Measurements from ENCODE around the gene TSHR. TPM values are rescaled to one million over a fixed set of nuclear protein-coding genes. Genes with fewer than 3 reads are reported as not detected.

The TSHR gene
- total and polyA plus RNA-seq, 11 donors = not detected

- Histone ChIP-seq H3K4me3 (no peak overlapping the region), H3K4me1 (peaks cover 0 to under 1% (median 0%) of the 10 kb centered on the region in 12 donors), H3K36me3 (no peaks in the 10 kb centered on the region), H3K27me3 (no peaks in the 10 kb centered on the region), H3K9me3 (peaks cover 0 to 4% (median 0%) of the 10 kb centered on the region in 12 donors), H3K27ac (no peak overlapping the region)
- ATAC-seq (no peak), DNase-seq (no peak)
- TF ChIP-seq CTCF (IDR thresholded peaks at IDR 0.05) (no peak), POLR2A (IDR thresholded peaks at IDR 0.05) (no peak)
- intact Hi-C loops (cut with DNase I) = no loop called here
- WGBS, 4 donors = 85 to 100% (median 89%) methylated on average over 1 of the region's 1 CpG
Observed at GRCh38 chr14:81028461-81028860, 73.0 kb downstream of the TSHR start.

GRCh38 chr14:81031488-81031887, 76.1 kb downstream of the TSHR start:
- intact Hi-C loops (cut with DNase I) = loop anchor here in 1 of 10 donors (10.0 kb wide), 1 partner anchor 113 kb away; no protein-coding TSS in a partner anchor
- H3K27me3 ChIP-seq = no peaks in the 10 kb centered on the region
- H3K4me1 ChIP-seq = peaks cover 0 to 10% (median 0%) of the 10 kb centered on the region in 12 donors
- no peak for TF ChIP-seq POLR2A (IDR thresholded peaks at IDR 0.05)
- no peak for TF ChIP-seq CTCF (IDR thresholded peaks at IDR 0.05)
- no peak overlapping the region for H3K27ac ChIP-seq
- H3K4me3 ChIP-seq = no peak overlapping the region
- DNase-seq (peak in 1 of 5 donors; percentile 28), ATAC-seq (no peak)
- no peaks in the 10 kb centered on the region for H3K36me3 ChIP-seq
- H3K9me3 ChIP-seq = peaks cover 0 to 10% (median 2%) of the 10 kb centered on the region in 12 donors
- WGBS, 4 donors = 52 to 81% (median 67%) methylated on average over 3 of the region's 3 CpGs

DNA sequence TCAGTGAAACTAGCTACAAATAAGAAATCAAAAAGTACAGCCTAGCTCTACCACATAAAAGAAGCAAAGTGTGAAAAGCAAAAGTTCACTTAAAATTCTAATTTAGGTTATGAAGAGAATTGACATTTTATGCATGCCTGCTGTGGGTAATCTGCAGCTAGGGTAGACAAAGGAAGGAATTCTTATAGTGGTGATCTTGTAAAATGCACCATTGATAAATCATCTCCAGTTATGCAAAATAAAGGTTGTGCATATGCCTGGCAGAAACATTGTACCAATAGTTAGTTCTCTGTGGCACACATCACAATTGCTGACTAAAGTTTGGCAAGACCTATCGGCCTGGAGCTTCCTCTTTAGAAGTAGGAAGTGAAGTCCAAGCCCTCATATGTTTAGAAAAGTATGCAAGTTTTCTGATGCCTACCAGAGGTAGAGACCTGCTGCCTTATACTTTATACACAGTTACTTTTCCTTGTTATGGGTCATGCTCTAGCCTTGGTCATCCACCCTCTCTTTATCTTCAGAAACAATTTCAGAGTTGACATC, 78.3 kb downstream of the TSHR start:
- Histone ChIP-seq H3K4me1 (peaks cover 0 to 10% (median 0%) of the 10 kb centered on the region in 12 donors), H3K27ac (peak overlapping the region in 1 of 12 donors; percentile 50), H3K9me3 (peaks cover 0 to 18% (median 2%) of the 10 kb centered on the region in 12 donors), H3K4me3 (no peak overlapping the region), H3K36me3 (no peaks in the 10 kb centered on the region), H3K27me3 (no peaks in the 10 kb centered on the region)
- DNase-seq (no peak), ATAC-seq (peak in 1 of 4 donors; percentile 46)
- intact Hi-C loops (cut with DNase I) = loop anchor here in 1 of 10 donors (10.0 kb wide), 1 partner anchor 111 kb away; no protein-coding TSS in a partner anchor
- 25 to 83% (median 50%) methylated on average over 1 of the region's 1 CpG for WGBS, 4 donors
- TF ChIP-seq POLR2A (IDR thresholded peaks at IDR 0.05) (no peak), CTCF (IDR thresholded peaks at IDR 0.05) (no peak)

- intact Hi-C loops (cut with DNase I) = no loop called here
- DNase-seq (no peak), ATAC-seq (no peak)
- H3K9me3 ChIP-seq = peaks cover 0 to 33% (median 0%) of the 10 kb centered on the region in 12 donors
- TF ChIP-seq CTCF (IDR thresholded peaks at IDR 0.05) (no peak), POLR2A (IDR thresholded peaks at IDR 0.05) (no peak)
- H3K4me1 ChIP-seq = no peaks in the 10 kb centered on the region
- H3K27me3 ChIP-seq = no peaks in the 10 kb centered on the region
- H3K36me3 ChIP-seq = no peaks in the 10 kb centered on the region
- WGBS, 4 donors = 68 to 81% (median 71%) methylated on average over 1 of the region's 1 CpG
- no peak overlapping the region for H3K27ac ChIP-seq
- H3K4me3 ChIP-seq = no peak overlapping the region
Observed at GRCh38 chr14:81042438-81042837, 87.0 kb downstream of the TSHR start.

Measured in heart left ventricle (tissue), 16 donors.